Left lobe of liver (tissue), 1 donor: ENCODE results near the gene MYO9A. TPM values are rescaled to one million over a fixed set of nuclear protein-coding genes. Genes with fewer than 3 reads are reported as not detected.

Experiments used
- total RNA-seq: library from RNA; stranded (reverse); gene quantifications from one replicate; pipeline ENCODE4 v1.2.1, GENCODE V29; 2021
- donor health status: DM: no; HTN: yes; CAD: no.

MYO9A gene
- total RNA-seq, 1 donor from 2014 or later: 9.3 TPM

Other genes starting within 250 kb of the MYO9A start
- 1.6 TPM for gene SENP8, start 253 bp upstream of the MYO9A start, total RNA-seq
- not detected for gene GRAMD2A, start 79.6 kb upstream of the MYO9A start, total RNA-seq
- 31.0 TPM for gene PKM, start 113.0 kb upstream of the MYO9A start, total RNA-seq
- gene PARP6, start 154.4 kb upstream of the MYO9A start, total RNA-seq: 20.1 TPM
- 0.65 TPM for gene CELF6, start 202.0 kb upstream of the MYO9A start, total RNA-seq